H9 (cell line): ENCODE measurements around the gene TAF10. TPM values are rescaled to one million over a fixed set of nuclear protein-coding genes. Genes with fewer than 3 reads are reported as not detected.

Source experiments
- DNase-seq: peaks from one replicate; pipeline ENCODE4 v3.0.0-alpha.2; 2017
- H2AFZ ChIP-seq: one replicate; pipeline ENCODE4 v1.6.1; 2013; ENCODE audit warnings: mild to moderate bottlenecking, low read length, control low read depth, moderate library complexity
- H2AK5ac ChIP-seq: 2 replicates; pipeline ENCODE4 v1.6.1; 2013; ENCODE audit warnings: low read length, control low read depth, mixed read lengths; ENCODE audit not compliant: insufficient read length
- H2BK120ac ChIP-seq: one replicate; pipeline ENCODE4 v1.6.1; 2013; ENCODE audit warnings: low read depth, mild to moderate bottlenecking, low read length, control low read depth, inconsistent platforms; ENCODE audit not compliant: poor library complexity, severe bottlenecking
- H2BK12ac ChIP-seq: 2 replicates; pipeline ENCODE4 v1.6.1; 2013; ENCODE audit warnings: low read length, control low read depth, mixed read lengths, low read depth; ENCODE audit not compliant: insufficient read length
- H2BK15ac ChIP-seq: 2 replicates; pipeline ENCODE4 v1.6.1; 2013; ENCODE audit warnings: low read depth, low read length, control low read depth
- H2BK20ac ChIP-seq: one replicate; pipeline ENCODE4 v1.6.1; 2013; ENCODE audit warnings: low read depth, mild to moderate bottlenecking, low read length, control low read depth, inconsistent platforms; ENCODE audit not compliant: poor library complexity, severe bottlenecking
- H2BK5ac ChIP-seq: 2 replicates; pipeline ENCODE4 v1.6.1; 2013; ENCODE audit warnings: low read length, control low read depth, mixed read lengths; ENCODE audit not compliant: insufficient read length
- H3K14ac ChIP-seq: 2 replicates; pipeline ENCODE4 v1.6.1; 2013; ENCODE audit warnings: low read length, control low read depth; ENCODE audit not compliant: insufficient read depth
- H3K18ac ChIP-seq: 2 replicates; pipeline ENCODE4 v1.6.1; 2013; ENCODE audit warnings: low read depth, mild to moderate bottlenecking, mixed read lengths, low read length, control low read depth; ENCODE audit not compliant: insufficient read length
- H3K23ac ChIP-seq: 2 replicates; pipeline ENCODE4 v1.6.1; 2013; ENCODE audit warnings: low read length, control low read depth, mixed read lengths, low read depth; ENCODE audit not compliant: insufficient read length
- H3K23me2 ChIP-seq: 2 replicates; pipeline ENCODE4 v1.6.1; 2013; ENCODE audit warnings: low read depth, mild to moderate bottlenecking, mixed read lengths, low read length, control low read depth; ENCODE audit not compliant: insufficient read length, poor library complexity, severe bottlenecking
- H3K27ac ChIP-seq: 2 replicates; pipeline ENCODE4 v1.5.1; 2013; ENCODE audit warnings: low read length, control low read depth, mixed read lengths, low read depth; ENCODE audit not compliant: insufficient read length
- H3K27me3 ChIP-seq: 2 replicates; pipeline ENCODE4 v1.6.1; 2013; ENCODE audit warnings: low read length, control low read depth, inconsistent platforms; ENCODE audit not compliant: insufficient read depth
- H3K4ac ChIP-seq: 2 replicates; pipeline ENCODE4 v1.6.1; 2013; ENCODE audit warnings: low read depth, mild to moderate bottlenecking, control low read depth, inconsistent platforms, low read length, moderate library complexity
- H3K4me1 ChIP-seq: 2 replicates; pipeline ENCODE4 v1.6.1; 2013; ENCODE audit warnings: low read length, control low read depth, inconsistent platforms; ENCODE audit not compliant: insufficient read depth
- H3K4me2 ChIP-seq: 2 replicates; pipeline ENCODE4 v1.6.1; 2013; ENCODE audit warnings: low read length, control low read depth, mixed read lengths; ENCODE audit not compliant: insufficient read length, insufficient read depth
- H3K56ac ChIP-seq: 2 replicates; pipeline ENCODE4 v1.6.1; 2013; ENCODE audit warnings: low read depth, mild to moderate bottlenecking, mixed read lengths, low read length, control low read depth; ENCODE audit not compliant: insufficient read length
- H3K79me1 ChIP-seq: 2 replicates; pipeline ENCODE4 v1.6.1; 2013; ENCODE audit warnings: low read depth, mild to moderate bottlenecking, moderate library complexity, low read length, control low read depth, inconsistent platforms; ENCODE audit not compliant: insufficient read depth, poor library complexity, severe bottlenecking
- H3K79me2 ChIP-seq: 2 replicates; pipeline ENCODE4 v1.6.1; 2013; ENCODE audit warnings: low read length, control low read depth, inconsistent platforms; ENCODE audit not compliant: insufficient read depth
- H3K9ac ChIP-seq: 2 replicates; pipeline ENCODE4 v1.6.1; 2013; ENCODE audit warnings: low read length, control low read depth, mixed read lengths; ENCODE audit not compliant: insufficient read length; ENCODE audit errors: extremely low read depth
- H3K9me3 ChIP-seq: one replicate; pipeline ENCODE4 v1.6.1; 2013; ENCODE audit warnings: low read depth, low read length, inconsistent platforms; ENCODE audit not compliant: control insufficient read depth
- H3T11ph ChIP-seq: one replicate; pipeline ENCODE4 v1.6.1; 2013; ENCODE audit warnings: mild to moderate bottlenecking, low read length, control low read depth, inconsistent platforms
- H4K20me1 ChIP-seq: one replicate; pipeline ENCODE4 v1.6.1; 2013; ENCODE audit not compliant: control insufficient read depth, insufficient read length, insufficient read depth
- H4K5ac ChIP-seq: 2 replicates; pipeline ENCODE4 v1.6.1; 2013; ENCODE audit warnings: low read depth, mild to moderate bottlenecking, mixed read lengths, low read length, control low read depth; ENCODE audit not compliant: insufficient read length
- H4K8ac ChIP-seq: replicated peaks from 2 replicates; pipeline ENCODE4 v1.6.1; 2013; ENCODE audit warnings: low read length, control low read depth, mixed read lengths, low read depth; ENCODE audit not compliant: insufficient read length
- H4K91ac ChIP-seq: 2 replicates; pipeline ENCODE4 v1.6.1; 2013; ENCODE audit warnings: low read depth, mild to moderate bottlenecking, moderate library complexity, mixed read lengths, low read length, control low read depth; ENCODE audit not compliant: insufficient read length
- H3K27ac Mint-ChIP-seq, 3 experiments: 2 replicates in 2 of 3; 3 replicates in 1 of 3; pipeline ENCODE4 v1.8.0; 2020 to 2021; ENCODE audit warnings: mixed read lengths in 3 of 3, mild to moderate bottlenecking in 1 of 3, moderate library complexity in 1 of 3
- H3K27me3 Mint-ChIP-seq: 2 replicates; pipeline ENCODE4 v1.8.0; 2021; ENCODE audit warnings: low read depth, mild to moderate bottlenecking, moderate library complexity, mixed read lengths
- H3K36me3 Mint-ChIP-seq, 3 experiments: 2 replicates in 2 of 3; 3 replicates in 1 of 3; pipeline ENCODE4 v1.8.0; 2020 to 2021; ENCODE audit warnings: low read depth in 3 of 3, mixed read lengths in 3 of 3; ENCODE audit not compliant: insufficient read depth in 1 of 3
- H3K4me1 Mint-ChIP-seq, 2 experiments: 2 replicates each; pipeline ENCODE4 v1.8.0; 2020; ENCODE audit warnings: mixed read lengths in 2 of 2
- H3K4me3 Mint-ChIP-seq, 2 experiments: 2 replicates in 1 of 2; 3 replicates in 1 of 2; pipeline ENCODE4 v1.8.0; 2020 to 2021; ENCODE audit warnings: mild to moderate bottlenecking in 2 of 2, mixed read lengths in 2 of 2, moderate library complexity in 1 of 2
- H3K9me3 Mint-ChIP-seq, 2 experiments: 2 replicates in 1 of 2; 3 replicates in 1 of 2; pipeline ENCODE4 v1.8.0; 2020; ENCODE audit warnings: mild to moderate bottlenecking in 2 of 2, mixed read lengths in 2 of 2, moderate library complexity in 1 of 2
- WGBS: extraction: QIAGEN DNeasy Blood & Tissue Kit; methylation state at CpG from one replicate; pipeline ENCODE4 v1.1.7; 2013; ENCODE audit warnings: missing lambda C conversion rate, low lambda C conversion rate, mixed read lengths; ENCODE audit not compliant: insufficient read length; ENCODE audit errors: extremely low coverage; 5-methylcytosine and 5-hydroxymethylcytosine counted together
- total RNA-seq: library from RNA; stranded (reverse); gene quantifications from 2 replicates; pipeline ENCODE4 v1.2.1, GENCODE V29; 2021
- TF ChIP-seq, protein P1 (sequence below): fragments of 200-600 bp; sonication (generic); conservative IDR thresholded peaks from 3 replicates; pipeline ENCODE4 v1.8.0; 2021; ENCODE audit warnings: antibody characterized with exemption, mild to moderate bottlenecking

Gene TAF10
- total RNA-seq, 1 experiment from 2014 or later, result 198 TPM

DNA sequence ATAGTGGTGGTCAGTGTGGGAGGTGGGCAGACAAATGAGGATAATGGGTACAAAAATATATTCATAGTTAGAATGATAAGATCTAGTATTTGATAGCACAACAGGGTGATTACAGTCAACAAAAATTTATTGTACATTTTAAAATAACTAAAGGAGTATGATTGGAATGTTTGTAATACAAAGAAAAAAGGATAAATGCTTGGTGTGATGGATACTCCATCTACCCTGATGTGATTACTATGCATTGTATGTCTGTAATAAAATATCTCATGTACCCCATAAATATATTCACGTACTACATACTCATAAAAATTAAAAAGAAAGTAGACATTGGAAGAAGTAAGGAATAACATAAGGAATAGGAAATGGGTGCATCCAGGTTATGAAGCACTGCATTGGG is 24.0 kb downstream of the TAF10 start:
- Mint-ChIP-seq H3K27ac (no peak overlapping the region), H3K36me3 (peaks cover 7 to 17% (median 9%) of the 10 kb centered on the region in 3 experiments; a peak in 5 of 7 replicates), H3K27me3 (no peaks in the 10 kb centered on the region), H3K4me3 (no peak overlapping the region), H3K9me3 (peaks cover 17% of the 10 kb centered on the region in 2 experiments), H3K4me1 (peaks cover 6% of the 10 kb centered on the region in 2 experiments; a peak in 3 of 4 replicates)
- H3K79me2 ChIP-seq, result no peaks in the 10 kb centered on the region
- no peak overlapping the region for H2BK15ac ChIP-seq
- no CpG with 5 or more reads among the region's 1 CpG for WGBS
- no peaks in the 10 kb centered on the region for H3K27me3 ChIP-seq
- H3T11ph ChIP-seq, result no peak overlapping the region
- H3K18ac ChIP-seq, result no peak overlapping the region
- TF ChIP-seq, protein P1, sequence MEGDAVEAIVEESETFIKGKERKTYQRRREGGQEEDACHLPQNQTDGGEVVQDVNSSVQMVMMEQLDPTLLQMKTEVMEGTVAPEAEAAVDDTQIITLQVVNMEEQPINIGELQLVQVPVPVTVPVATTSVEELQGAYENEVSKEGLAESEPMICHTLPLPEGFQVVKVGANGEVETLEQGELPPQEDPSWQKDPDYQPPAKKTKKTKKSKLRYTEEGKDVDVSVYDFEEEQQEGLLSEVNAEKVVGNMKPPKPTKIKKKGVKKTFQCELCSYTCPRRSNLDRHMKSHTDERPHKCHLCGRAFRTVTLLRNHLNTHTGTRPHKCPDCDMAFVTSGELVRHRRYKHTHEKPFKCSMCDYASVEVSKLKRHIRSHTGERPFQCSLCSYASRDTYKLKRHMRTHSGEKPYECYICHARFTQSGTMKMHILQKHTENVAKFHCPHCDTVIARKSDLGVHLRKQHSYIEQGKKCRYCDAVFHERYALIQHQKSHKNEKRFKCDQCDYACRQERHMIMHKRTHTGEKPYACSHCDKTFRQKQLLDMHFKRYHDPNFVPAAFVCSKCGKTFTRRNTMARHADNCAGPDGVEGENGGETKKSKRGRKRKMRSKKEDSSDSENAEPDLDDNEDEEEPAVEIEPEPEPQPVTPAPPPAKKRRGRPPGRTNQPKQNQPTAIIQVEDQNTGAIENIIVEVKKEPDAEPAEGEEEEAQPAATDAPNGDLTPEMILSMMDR, result no peak
- H3K23me2 ChIP-seq, result no peaks in the 10 kb centered on the region
- H3K27ac ChIP-seq, result no peak overlapping the region
- H3K14ac ChIP-seq, result no peak overlapping the region
- H3K9ac ChIP-seq, result no peak overlapping the region
- H4K91ac ChIP-seq, result no peak overlapping the region
- H2AK5ac ChIP-seq, result no peak overlapping the region
- H3K79me1 ChIP-seq, result no peaks in the 10 kb centered on the region
- H4K8ac ChIP-seq, result no peak overlapping the region
- H3K4me2 ChIP-seq, result no peak overlapping the region
- H3K23ac ChIP-seq, result no peak overlapping the region
- DNase-seq, result no peak
- H3K4ac ChIP-seq, result no peak overlapping the region
- H2BK20ac ChIP-seq, result no peak overlapping the region
- H2BK12ac ChIP-seq, result no peak overlapping the region
- H3K56ac ChIP-seq, result no peak overlapping the region
- no peak overlapping the region for H2AFZ ChIP-seq
- H2BK120ac ChIP-seq, result no peak overlapping the region
- H3K4me1 ChIP-seq, result no peaks in the 10 kb centered on the region
- no peaks in the 10 kb centered on the region for H3K9me3 ChIP-seq
- no peak overlapping the region for H4K5ac ChIP-seq
- no peaks in the 10 kb centered on the region for H4K20me1 ChIP-seq
- H2BK5ac ChIP-seq, result no peak overlapping the region
